GM21619 (cell line): ENCODE data around the gene SPOCK1.
"Not testable (repeated sequence)": the region's sequence is repeated elsewhere in the genome, so short reads cannot be mapped to it uniquely, and the experiment has no call there.

ENCODE experiments used
- ATAC-seq: cut with Tn5 transposase; IDR thresholded peaks from one replicate; pipeline ENCODE4 v1.9.1; 2021; ENCODE audit not compliant: unreplicated experiment

SPOCK1 gene

DNA sequence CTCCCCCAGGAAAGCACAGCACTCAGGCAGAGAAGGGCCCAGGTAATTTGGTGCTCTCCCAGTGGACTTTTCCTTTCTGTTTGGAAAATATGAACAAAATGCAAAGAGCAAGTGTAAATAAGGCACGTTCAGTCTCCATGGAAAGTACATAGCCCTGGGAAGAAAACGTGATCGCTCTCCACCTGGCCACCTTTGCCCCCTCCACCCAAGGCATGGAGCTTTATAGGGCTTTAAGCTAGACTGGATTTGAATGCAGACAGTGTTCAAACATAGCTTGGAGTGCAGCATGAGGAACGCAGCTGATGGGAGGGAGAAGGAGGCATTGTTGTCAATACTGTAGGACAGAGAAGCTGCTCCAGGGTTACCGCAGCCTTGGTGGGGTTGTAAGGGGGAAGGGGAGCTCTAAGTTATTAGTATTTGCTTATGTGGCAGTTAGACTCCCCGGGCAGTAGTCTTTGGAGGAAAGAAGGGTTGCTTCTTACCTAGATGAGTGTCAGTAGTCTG lies 500.2 kb downstream of the SPOCK1 start:
- ATAC-seq, result no peak

DNA sequence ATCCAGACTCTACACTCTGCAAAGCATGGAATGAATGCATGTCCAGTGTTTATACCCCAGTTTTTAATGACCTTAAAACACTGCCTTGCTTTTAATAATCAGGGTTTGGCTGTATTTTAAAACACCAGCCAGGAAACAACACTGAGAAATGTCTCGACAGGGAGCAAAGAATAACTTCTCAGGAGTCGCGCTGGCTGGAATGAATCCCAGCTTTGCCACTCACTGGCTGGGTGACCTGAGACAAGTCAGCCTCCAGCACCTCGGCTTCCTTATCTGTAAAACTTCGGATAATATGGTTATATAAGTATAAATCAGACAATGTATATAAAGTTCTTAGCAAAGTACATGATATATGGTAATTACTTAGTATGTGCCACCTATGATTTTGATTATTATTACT lies 505.0 kb downstream of the SPOCK1 start:
- no peak for ATAC-seq

DNA sequence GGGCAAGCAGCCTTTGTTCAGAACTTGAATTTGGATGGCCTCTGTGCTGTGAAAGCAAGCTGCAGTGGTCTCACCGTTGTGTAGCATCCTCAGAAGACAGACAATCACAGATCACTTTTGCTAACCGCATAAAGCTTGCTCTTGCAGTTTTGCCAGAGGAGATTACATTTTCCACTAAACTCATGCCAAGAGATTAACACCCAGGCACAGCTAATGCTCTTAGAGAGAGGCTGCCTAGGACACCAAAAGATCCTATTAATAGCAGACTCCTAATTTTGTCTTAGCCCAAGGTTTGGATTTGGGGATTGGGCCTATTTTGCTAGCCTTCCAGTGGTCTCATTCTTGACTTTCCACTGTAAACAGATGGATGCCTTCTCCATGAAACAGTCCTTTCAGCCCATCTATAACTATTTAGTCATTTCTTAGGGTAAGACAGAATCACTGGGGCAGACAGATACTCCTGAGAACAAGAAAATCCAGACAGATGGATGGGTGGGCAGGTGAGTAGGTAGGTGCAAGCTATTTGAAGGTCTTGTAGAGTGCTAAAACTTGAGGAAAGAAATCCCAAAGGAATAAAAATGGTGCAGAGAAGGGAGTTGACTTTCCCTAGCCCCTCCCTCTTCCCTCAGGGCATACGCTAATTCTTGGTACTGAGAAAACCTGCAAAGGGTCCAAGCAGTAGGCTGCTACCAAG lies 506.2 kb downstream of the SPOCK1 start:
- ATAC-seq, result no peak

DNA sequence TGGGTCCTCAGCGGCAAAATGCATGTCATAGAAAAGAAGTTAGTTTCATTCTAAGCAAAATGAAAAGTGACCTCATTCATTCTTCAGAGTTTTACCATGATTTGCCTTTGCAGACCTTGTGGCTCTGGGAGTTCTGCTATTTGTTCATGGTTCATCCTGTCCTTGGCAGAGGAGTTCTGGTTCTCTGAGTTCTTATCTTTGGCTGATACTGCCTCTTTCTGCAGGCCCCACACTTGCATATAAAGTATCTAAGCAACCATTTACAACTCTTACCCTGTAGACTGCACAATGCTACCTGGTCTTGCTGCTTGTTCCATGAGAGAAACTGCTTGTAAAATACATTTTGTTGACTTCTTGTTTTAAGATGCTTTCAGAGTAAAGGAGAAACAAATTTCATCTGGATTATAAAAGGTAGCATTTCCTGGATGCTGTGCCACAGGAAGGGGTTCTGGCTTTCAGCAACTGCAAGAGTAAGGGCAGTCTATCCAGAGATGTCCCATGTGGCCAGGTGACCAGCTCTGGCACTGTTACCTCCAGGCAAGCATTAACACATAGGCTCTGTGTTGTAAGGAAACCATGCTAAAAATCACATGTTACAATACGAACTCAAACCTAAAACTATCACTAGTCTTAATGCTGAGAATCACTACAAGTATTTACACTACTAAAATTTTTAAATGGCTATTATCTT lies 513.2 kb downstream of the SPOCK1 start:
- no peak for ATAC-seq

DNA sequence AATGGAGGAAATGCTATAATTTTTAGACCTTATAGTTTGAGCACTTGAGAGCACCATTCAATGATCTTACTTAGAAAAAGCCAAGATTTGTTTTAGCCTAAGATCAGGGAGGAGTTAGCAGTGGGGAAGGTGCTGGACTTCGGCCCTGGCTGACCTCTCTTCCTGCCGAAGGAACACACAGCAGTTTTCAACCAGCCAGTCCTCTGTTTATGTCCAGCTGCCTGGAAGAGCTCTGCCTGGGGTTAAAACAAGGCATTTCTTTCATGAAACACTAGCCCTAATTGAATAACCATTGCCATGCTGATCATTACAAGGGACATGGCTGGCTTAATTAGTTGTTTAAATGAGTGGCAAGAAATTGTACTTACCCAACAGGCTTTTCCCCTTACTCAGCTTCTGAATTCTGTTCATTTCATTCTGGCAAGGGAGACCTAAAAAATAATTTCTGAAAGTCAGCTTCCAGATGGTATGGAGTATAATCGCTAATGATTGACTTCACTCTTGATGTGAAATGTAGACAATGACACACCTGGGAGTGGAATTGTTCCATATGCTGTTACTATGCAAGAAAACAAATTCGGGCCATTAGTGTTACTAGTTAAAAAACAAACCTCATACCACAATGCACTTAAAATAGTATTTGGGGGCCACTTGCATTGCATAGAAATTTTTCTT lies 514.2 kb downstream of the SPOCK1 start:
- ATAC-seq, result no peak

DNA sequence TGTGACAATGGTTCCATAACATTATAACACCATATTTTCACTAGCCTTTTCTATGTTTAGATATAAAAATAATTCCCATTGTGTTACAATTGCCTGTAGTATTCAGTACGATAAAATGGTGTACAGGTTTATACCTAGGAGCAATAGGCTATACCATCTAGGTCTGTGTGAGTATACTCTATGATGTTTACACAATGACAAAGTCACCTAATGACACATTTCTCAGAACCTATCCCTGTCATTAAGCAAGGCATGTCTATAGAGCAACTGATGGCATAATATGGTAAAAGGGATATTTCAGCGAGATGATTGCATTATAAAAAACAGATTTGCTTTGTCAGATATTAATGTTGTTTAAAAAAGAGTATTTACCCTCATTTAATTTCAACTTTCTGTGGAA lies 517.2 kb downstream of the SPOCK1 start:
- ATAC-seq, result no peak

DNA sequence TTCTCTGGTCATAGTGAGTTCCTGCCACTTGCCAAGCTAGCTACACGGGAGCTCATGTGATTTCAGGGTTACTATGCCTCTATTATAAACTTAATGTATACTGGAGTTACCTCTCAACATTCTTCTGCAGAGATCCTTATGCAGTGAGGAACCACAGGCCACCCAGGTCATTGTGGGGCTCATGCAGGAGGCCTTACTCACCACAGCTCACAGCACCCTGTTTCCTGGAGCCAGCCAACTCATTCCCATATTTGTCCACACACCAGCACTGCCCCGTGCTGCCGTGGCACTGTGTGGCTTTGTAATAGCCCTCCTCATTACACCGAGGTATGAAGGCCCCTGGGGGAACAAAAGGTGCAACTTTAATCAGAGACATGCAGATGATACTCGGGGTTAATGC lies 520.0 kb downstream of the SPOCK1 start:
- ATAC-seq, result no peak

DNA sequence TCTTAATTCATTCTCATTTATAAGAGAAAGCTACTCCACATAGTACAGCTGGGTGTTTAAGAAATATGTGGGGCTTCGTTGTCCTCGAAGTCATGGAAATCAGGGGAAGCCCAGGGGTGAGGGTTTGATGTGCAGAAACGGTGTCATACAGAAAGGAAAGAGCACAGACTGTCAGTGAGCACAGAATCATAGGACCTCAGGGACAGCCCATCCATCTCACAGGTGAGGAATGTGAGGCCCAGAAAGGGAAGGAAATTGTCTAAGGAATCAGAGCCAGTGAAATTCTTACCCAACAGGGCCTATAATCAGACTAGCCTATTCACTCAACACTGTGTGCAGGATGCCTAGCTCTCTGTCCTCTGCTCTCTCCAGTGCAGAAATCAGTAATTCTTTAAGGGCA lies 535.6 kb downstream of the SPOCK1 start:
- no peak for ATAC-seq

DNA sequence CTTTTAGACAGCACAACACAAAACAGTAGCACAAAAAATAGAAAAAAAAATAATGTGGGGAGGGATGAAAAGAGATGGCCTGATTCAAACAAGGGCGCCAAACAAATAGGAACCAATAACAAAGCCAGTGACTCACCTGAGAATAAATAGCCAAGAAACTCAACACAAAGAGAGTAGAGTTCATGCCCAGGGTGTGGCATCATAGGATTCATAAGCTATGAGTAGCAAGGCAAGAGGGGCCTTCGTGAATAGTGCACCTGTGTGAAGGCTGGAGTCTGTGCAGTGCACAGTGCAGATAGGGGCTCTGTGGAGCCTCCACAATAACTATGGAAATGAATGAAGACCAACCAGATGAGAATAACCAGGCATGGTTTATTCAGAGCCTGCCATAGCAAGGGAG lies 541.7 kb downstream of the SPOCK1 start:
- no peak for ATAC-seq

DNA sequence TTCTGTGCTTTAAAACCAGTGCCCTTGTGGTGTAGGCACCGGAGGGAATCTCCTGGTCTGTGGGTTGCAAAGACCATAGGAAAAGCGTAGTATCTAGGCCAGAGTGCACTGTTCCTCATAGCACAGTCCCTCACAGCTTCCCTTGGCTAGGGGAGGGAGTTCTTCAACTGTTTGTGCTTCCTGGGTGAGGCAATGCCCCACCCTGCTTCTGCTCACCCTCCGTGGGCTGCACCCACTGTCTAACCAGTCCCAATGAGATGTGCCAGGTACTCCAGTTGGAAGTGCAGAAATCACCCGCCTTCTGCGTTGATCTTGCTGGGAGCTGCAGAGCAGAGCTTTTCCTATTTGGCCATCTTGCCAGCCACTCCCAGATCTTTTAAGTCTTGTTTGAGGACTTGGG lies 545.0 kb downstream of the SPOCK1 start:
- not testable (repeated sequence) for ATAC-seq

DNA sequence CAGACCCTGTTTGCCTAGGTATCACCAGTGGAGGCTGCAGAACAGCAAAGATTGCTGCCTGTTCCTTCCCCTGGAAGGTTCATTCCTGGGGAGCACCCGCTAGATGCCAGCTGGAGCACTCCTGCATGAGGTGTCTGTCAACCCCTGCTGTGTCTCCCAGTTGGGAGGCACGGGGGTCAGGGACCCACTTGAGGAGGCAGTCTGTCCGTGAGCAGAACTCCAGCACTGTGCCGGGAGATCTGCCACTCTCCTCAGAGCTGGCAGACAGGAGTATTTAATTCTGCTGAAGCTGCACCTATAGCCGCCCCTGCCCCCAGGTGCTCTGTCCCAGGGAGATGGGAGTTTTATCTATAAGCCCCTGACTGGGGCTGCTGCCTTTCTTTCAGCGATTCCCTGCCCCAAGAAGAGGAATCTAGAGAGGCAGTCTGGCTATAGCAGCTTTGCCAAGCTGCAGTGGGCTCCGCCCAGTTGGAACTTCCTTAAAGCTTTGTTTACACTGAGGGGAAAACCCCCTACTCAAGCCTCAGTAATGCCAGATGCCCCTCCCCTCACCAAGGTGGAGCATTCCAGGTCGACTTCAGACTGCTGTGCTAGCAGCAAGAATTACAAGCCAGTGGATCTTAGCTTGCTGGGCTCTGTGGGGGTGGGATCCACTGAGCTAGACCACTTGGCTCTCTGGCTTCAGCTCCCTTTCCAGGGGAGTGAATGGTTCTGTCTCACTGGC lies 545.6 kb downstream of the SPOCK1 start:
- ATAC-seq, result not testable (repeated sequence)

DNA sequence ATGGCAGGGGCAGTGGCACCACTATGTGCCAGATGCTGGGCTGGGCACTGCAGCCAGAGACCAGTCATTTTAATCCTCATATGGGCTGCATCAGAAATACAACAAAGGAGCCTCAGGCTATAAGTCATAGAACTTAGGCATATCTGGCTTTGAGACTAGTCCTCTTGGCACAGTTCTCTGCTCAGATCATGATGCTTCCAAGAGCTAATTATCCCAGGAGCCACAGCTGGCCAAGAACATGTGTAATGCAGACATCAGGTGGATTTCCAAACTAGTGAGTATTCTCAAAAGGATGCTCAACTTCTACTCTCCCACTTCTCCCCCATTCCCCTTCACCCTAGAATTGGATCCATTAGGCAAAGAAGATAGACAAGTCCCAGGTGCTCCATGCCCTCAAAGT lies 571.6 kb downstream of the SPOCK1 start:
- ATAC-seq, result no peak

DNA sequence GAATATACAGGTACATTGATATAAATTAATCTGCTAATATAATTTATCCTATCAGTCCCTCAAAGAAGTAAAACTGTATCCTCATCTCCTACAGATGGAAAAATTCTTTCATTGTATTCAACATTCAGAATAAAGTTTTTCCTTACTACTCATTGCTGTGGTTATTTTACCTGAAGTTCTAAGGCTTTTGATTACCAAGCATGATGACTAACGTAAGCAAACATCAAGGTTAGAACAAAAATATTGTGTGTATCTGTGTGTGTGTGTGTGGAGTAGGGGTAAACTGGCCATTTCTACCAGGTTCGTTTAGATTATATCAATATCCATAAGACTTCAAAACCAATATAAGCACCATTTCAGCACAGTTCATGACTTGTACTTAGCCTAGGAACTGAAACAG lies 573.1 kb downstream of the SPOCK1 start:
- no peak for ATAC-seq
